T47D (cell line): ENCODE results near the gene ALOX5AP.

ENCODE experiments used
- DNase-seq, 2 experiments: peaks; one replicate each; pipeline versions ENCODE4 v3.0.0 to v3.0.0-alpha.2; 2011 to 2012; ENCODE audit warnings: low read depth in 1 of 2, low spot score in 1 of 2
- JUND ChIP-seq: IDR thresholded peaks from 2 replicates; pipeline ENCODE4 v1.6.1; 2012; ENCODE audit warnings: low read depth
- in situ Hi-C: cut with HindIII; loops from 2 replicates; pipeline ENCODE4 v1.10.0; 2016; ENCODE audit warnings: low sequenced_read_pairs, low pct_unique_long_range_greater_than_20kb

Gene ALOX5AP

GRCh38 chr13:30736461-30737320 lies 1.3 kb downstream of the ALOX5AP start:
- in situ Hi-C loops: no loop called here
- TF ChIP-seq JUND: no peak
- DNase-seq: no peak

GRCh38 chr13:30737511-30738337 lies 2.4 kb downstream of the ALOX5AP start:
- no peak for DNase-seq
- no peak for TF ChIP-seq JUND
- in situ Hi-C loops: no loop called here

- DNase-seq: no peak
- in situ Hi-C loops: no loop called here
- no peak for TF ChIP-seq JUND
Observed at GRCh38 chr13:30738526-30739236, 3.3 kb downstream of the ALOX5AP start.

- in situ Hi-C loops: no loop called here
- TF ChIP-seq JUND: no peak
- no peak for DNase-seq
Observed at GRCh38 chr13:30739237-30739528, 3.8 kb downstream of the ALOX5AP start.

GRCh38 chr13:30739761-30740642 lies 4.7 kb downstream of the ALOX5AP start:
- DNase-seq: no peak
- in situ Hi-C loops: no loop called here
- no peak for TF ChIP-seq JUND

GRCh38 chr13:30742901-30743300 lies 7.6 kb downstream of the ALOX5AP start:
- peak in 1 of 2 experiments; percentile 2 for DNase-seq
- TF ChIP-seq JUND: no peak
- in situ Hi-C loops: no loop called here

- peak in 1 of 2 experiments; percentile 24 for DNase-seq
- in situ Hi-C loops: no loop called here
- no peak for TF ChIP-seq JUND
Observed at GRCh38 chr13:30743319-30744055, 8.1 kb downstream of the ALOX5AP start.

- DNase-seq: no peak
- no peak for TF ChIP-seq JUND
- in situ Hi-C loops: no loop called here
Observed at GRCh38 chr13:30744056-30744680, 8.8 kb downstream of the ALOX5AP start.

- in situ Hi-C loops: no loop called here
- DNase-seq: no peak
- TF ChIP-seq JUND: no peak
Observed at GRCh38 chr13:30744681-30745077, 9.3 kb downstream of the ALOX5AP start.

- in situ Hi-C loops: no loop called here
- no peak for TF ChIP-seq JUND
Observed at GRCh38 chr13:30745906-30746686, 10.8 kb downstream of the ALOX5AP start.

More at GRCh38 chr13:30745906-30746686, 10.8 kb downstream of the ALOX5AP start:
- DNase-seq: no peak
